GM10266 (cell line): ENCODE measurements around the gene BACE2.

Source experiments
- DNase-seq: peaks from one replicate; pipeline ENCODE4 v3.0.0; 2012; ENCODE audit errors: extremely low spot score
- CTCF ChIP-seq: IDR thresholded peaks from 2 replicates; pipeline ENCODE4 v1.5.1; 2012; ENCODE audit warnings: mild to moderate bottlenecking, low read depth; ENCODE audit not compliant: control insufficient read depth, insufficient read depth; ENCODE audit errors: missing control alignments

The BACE2 gene

GRCh38 chr21:41326414-41327080 is 158.6 kb downstream of the BACE2 start:
- no peak for TF ChIP-seq CTCF

GRCh38 chr21:41327753-41328152 is 159.8 kb downstream of the BACE2 start:
- DNase-seq: no peak
- no peak for TF ChIP-seq CTCF

More at GRCh38 chr21:41326414-41327080, 158.6 kb downstream of the BACE2 start:
- DNase-seq: no peak

DNA sequence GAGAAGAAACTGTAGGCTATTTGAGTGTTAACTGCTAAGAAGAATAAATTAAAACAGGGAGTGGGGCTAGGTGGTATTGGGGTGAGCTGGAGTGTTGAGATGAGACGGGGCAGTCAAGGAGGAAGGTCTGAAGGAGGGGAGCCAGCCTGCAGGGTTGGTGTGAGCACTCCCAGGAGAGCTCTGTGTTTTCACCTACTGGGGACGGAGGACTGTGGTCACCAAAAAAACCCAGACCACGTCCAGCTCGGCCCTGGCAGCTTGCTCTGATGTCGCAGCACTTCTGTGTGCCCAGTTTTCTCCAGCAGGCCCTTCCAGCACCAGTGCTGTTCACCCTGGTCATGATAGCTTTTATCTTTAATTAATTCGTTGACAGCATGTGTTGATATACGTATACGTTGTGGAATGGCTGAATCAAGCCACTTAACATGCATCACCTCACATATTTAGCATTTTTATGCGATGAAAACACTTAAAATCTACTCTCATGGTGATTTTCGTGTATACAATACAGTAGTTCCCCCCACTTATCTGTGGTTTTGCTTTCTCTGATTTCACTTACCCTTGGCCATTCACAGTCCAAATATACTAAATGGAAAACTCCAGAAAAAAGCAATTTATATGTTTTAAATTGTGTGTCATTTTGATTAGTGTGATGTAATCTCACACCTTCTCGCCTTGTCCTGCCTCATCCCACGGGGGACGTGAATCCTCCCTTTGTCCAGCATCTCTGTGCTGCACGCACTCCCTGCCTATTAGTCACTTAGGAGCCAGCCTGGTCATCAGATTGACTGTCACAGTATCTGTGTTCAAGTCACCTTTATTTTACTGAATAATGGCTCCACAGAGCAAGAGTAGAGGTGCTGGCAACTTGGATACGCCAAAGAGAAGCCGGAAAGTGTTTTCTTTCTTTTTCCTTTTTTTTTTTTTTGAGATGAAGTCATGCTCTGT is 161.0 kb downstream of the BACE2 start:
- no peak for TF ChIP-seq CTCF
- no peak for DNase-seq
